ENCODE data around the gene NACC1.
A peak's percentile ranks its signal among the peaks of the same experiment; 100 is the strongest.

The NACC1 gene

GRCh38 chr19:13099073-13099999 is 18.7 kb upstream of the NACC1 start:
- in situ Hi-C loops (cut with MboI; ENCODE audit: low sequenced_read_pairs) = no loop called here
- Histone ChIP-seq H3K4me1 (0 out of 2 replicates have a peak, but pooled peaks cover 3% of the 10 kb centered on the region), H3K4me3 (no peak overlapping the region), H3K9me3 (no peaks in the 10 kb centered on the region), H3K27me3 (ENCODE audit: low read depth) (0 out of 2 replicates have a peak, but pooled peaks cover 3% of the 10 kb centered on the region), H3K36me3 (replicated peaks) (no peaks in the 10 kb centered on the region)
- no peak for DNase-seq (ENCODE audit: low spot score in 2 of 2)

GRCh38 chr19:13100031-13100588 is 18.0 kb upstream of the NACC1 start:
- H3K27me3 ChIP-seq (ENCODE audit: low read depth) = 0 out of 2 replicates have a peak, but pooled peaks cover 3% of the 10 kb centered on the region
- in situ Hi-C loops (cut with MboI; ENCODE audit: low sequenced_read_pairs) = no loop called here
- no peak overlapping the region for H3K4me3 ChIP-seq

GRCh38 chr19:13100841-13101589 is 17.0 kb upstream of the NACC1 start:
- Histone ChIP-seq H3K4me3 (no peak overlapping the region), H3K36me3 (replicated peaks) (peaks cover 6% of the 10 kb centered on the region)

More at GRCh38 chr19:13100031-13100588, 18.0 kb upstream of the NACC1 start:
- Histone ChIP-seq H3K9me3 (no peaks in the 10 kb centered on the region), H3K4me1 (0 out of 2 replicates have a peak, but pooled peaks cover 3% of the 10 kb centered on the region), H3K36me3 (replicated peaks) (peaks cover 6% of the 10 kb centered on the region)
- DNase-seq (ENCODE audit: low spot score in 2 of 2) = no peak

DNA sequence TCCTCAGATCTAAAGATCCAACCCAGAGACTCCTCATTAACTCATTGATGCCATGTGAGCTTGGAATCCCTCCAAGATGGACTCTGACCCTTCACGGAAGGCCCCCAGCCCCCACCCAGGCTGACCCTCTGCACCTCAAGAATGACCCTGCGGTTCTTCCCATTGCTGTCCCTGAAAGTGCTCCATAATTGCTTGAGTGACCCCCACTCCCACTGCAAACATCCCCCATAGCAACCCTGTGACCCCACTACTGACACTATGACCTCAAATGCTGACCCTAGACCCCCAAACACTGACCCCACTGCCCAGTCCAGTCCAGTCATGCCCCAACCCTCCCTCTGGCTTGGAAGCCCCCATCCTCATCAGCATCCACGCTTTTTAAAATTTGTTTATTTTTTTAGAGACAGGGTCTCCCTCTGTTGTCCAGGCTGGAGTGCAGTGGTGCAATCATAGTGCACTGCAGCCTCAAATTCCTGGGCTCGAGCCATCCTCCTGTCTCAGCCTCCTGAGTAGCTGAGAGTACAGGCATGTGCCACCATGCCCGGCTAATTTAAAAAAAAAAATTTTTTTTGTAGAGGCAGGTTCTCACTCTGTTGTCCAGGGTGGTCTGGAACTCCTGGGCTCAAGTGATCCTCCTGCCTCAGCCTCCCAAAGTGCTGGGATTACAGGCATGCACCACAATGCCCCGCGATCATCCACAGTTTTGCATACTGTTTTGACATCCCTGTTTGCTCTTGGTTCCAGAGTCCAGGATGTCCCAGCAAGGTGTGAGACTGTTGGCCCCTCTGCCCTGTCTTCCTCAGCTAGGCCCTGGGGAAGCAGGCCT is 16.3 kb upstream of the NACC1 start:
- Histone ChIP-seq H3K4me1 (0 out of 2 replicates have a peak, but pooled peaks cover 3% of the 10 kb centered on the region), H3K27me3 (ENCODE audit: low read depth) (0 out of 2 replicates have a peak, but pooled peaks cover 3% of the 10 kb centered on the region), H3K4me3 (peak overlapping the region; percentile 21), H3K36me3 (replicated peaks) (peaks cover 6% of the 10 kb centered on the region), H3K9me3 (no peaks in the 10 kb centered on the region)
- DNase-seq (ENCODE audit: low spot score in 2 of 2) = no peak
- in situ Hi-C loops (cut with MboI; ENCODE audit: low sequenced_read_pairs) = no loop called here

More at GRCh38 chr19:13100841-13101589, 17.0 kb upstream of the NACC1 start:
- Histone ChIP-seq H3K27me3 (ENCODE audit: low read depth) (0 out of 2 replicates have a peak, but pooled peaks cover 3% of the 10 kb centered on the region), H3K9me3 (no peaks in the 10 kb centered on the region), H3K4me1 (0 out of 2 replicates have a peak, but pooled peaks cover 3% of the 10 kb centered on the region)
- no peak for DNase-seq (ENCODE audit: low spot score in 2 of 2)
- in situ Hi-C loops (cut with MboI; ENCODE audit: low sequenced_read_pairs) = no loop called here

- Histone ChIP-seq H3K4me1 (0 out of 2 replicates have a peak, but pooled peaks cover under 1% of the 10 kb centered on the region), H3K27me3 (ENCODE audit: low read depth) (0 out of 2 replicates have a peak, but pooled peaks cover 3% of the 10 kb centered on the region), H3K4me3 (peak overlapping the region; percentile 21), H3K36me3 (replicated peaks) (peaks cover 9% of the 10 kb centered on the region), H3K9me3 (no peaks in the 10 kb centered on the region)
- in situ Hi-C loops (cut with MboI; ENCODE audit: low sequenced_read_pairs) = no loop called here
- no peak for DNase-seq (ENCODE audit: low spot score in 2 of 2)
Observed at GRCh38 chr19:13102416-13102665, 15.7 kb upstream of the NACC1 start.

DNA sequence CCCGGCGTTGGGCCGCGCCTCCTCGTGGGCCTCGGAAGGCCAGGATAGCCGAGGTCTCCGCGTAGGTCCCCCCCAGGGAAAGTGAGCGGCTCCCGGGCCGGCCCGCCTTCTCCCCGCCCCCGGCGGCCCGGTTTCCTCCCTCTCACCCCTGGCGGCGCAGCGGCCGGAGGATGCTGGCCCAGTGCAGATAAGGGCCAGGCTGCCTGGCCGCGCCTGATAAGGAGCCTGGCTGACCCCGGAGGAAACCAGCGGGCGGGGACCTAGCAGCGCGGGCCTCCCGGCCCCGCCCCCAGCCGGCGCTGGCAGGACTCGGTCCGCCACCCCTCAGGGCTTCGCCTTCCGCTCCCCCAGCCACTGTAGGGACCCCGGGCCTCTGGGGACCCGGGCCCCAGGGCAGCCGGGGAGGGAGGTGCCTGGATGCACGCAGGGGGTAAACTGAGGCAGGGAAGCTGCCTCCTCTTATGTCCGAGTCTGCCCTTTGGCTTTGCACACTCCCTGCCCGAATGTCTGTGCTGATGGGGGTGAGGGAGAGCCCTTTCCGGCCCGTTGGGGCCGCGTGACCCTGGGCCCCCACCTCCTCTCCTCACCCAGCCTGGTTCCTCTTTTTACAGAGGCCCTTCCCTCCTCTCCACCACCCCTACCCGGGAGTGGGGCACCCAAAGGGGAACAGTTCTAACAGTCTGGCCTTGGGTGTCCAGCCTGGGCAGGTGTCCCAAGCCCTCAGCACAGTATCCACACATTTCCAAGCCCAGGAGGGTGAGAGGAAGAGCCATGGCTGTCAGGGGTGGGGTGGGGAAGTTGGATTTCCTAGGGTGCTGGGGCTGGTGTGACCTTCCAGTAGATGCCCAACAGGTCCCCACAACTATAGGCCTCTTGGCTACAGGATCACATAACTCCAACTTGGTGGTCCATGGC is 15.1 kb upstream of the NACC1 start, which contains the start of gene LYL1:
LYL1 (minus strand) TSS at position 193 of the 915 bp plus-strand sequence. CDS start 1,687 bp downstream, outside the sequence.
- Histone ChIP-seq H3K9me3 (no peaks in the 10 kb centered on the region), H3K4me1 (no peaks in the 10 kb centered on the region), H3K4me3 (peak within 1 kb of the TSS; percentile 21), H3K36me3 (replicated peaks) (peaks cover 11% of the 10 kb centered on the region), H3K27me3 (ENCODE audit: low read depth) (0 out of 2 replicates have a peak, but pooled peaks cover 3% of the 10 kb centered on the region)
- in situ Hi-C loops (cut with MboI; ENCODE audit: low sequenced_read_pairs) = no loop called here
- peak in 1 of 2 experiments; percentile 54 for DNase-seq (ENCODE audit: low spot score in 2 of 2)

GRCh38 chr19:13103581-13104359 is 14.3 kb upstream of the NACC1 start:
- no peak overlapping the region for H3K4me3 ChIP-seq
- H3K9me3 ChIP-seq = no peaks in the 10 kb centered on the region
- 0 out of 2 replicates have a peak, but pooled peaks cover 2% of the 10 kb centered on the region for H3K27me3 ChIP-seq (ENCODE audit: low read depth)
- in situ Hi-C loops (cut with MboI; ENCODE audit: low sequenced_read_pairs) = no loop called here
- DNase-seq (ENCODE audit: low spot score in 2 of 2) = no peak
- H3K36me3 ChIP-seq (replicated peaks) = peaks cover 11% of the 10 kb centered on the region
- no peaks in the 10 kb centered on the region for H3K4me1 ChIP-seq

GRCh38 chr19:13104360-13104847 is 13.7 kb upstream of the NACC1 start:
- Histone ChIP-seq H3K27me3 (ENCODE audit: low read depth) (no peaks in the 10 kb centered on the region), H3K4me3 (no peak overlapping the region), H3K9me3 (no peaks in the 10 kb centered on the region), H3K36me3 (replicated peaks) (peaks cover 16% of the 10 kb centered on the region), H3K4me1 (no peaks in the 10 kb centered on the region)
- in situ Hi-C loops (cut with MboI; ENCODE audit: low sequenced_read_pairs) = no loop called here
- peak in 1 of 2 experiments; percentile 75 for DNase-seq (ENCODE audit: low spot score in 2 of 2)

DNA sequence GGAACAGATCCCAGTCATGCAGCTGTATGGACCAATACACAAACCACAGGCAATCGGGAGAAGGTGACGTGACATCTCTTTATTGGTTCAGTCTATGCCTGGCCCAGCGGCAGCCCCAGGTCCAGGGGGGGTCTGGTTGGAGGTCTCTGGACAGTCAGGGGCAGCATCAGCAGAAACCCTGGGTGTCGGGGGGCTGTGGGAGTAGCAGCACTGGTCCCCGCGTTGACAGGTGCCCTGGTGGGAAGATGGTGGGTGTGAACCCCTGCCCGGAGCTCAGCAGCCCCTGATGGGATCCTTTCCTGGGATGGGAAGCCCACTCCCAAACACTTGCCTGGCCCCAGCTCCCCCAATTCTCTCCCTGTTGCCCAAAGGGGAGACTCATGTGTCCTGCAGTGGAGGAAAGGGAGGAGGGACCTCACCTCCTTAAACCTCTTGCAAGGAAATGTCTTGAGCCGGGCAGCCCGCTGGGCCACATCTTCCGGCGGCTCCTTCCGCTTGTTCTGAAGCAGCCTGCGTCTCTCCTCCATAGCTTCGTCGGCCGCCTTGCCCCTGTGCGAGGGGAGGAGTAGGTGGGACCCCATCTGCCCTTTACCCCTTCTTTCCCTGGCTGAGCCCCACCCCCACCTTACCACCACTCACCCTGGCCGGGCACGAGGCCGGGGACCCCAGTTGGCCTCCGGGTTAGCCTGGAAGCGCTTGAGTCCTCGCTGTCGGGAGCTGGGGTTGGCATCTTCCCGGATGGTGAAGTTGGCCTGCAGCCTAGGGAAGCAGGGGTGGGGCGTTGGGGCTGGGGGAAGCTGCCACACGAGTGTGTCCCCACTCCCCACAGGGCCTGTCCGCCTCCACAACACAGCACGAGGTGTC is 13.0 kb upstream of the NACC1 start:
- H3K27me3 ChIP-seq (ENCODE audit: low read depth) = no peaks in the 10 kb centered on the region
- in situ Hi-C loops (cut with MboI; ENCODE audit: low sequenced_read_pairs) = no loop called here
- peaks cover 20% of the 10 kb centered on the region for H3K36me3 ChIP-seq (replicated peaks)
- H3K4me3 ChIP-seq = no peak overlapping the region
- H3K4me1 ChIP-seq = no peaks in the 10 kb centered on the region
- no peak for DNase-seq (ENCODE audit: low spot score in 2 of 2)
- H3K9me3 ChIP-seq = no peaks in the 10 kb centered on the region

DNA sequence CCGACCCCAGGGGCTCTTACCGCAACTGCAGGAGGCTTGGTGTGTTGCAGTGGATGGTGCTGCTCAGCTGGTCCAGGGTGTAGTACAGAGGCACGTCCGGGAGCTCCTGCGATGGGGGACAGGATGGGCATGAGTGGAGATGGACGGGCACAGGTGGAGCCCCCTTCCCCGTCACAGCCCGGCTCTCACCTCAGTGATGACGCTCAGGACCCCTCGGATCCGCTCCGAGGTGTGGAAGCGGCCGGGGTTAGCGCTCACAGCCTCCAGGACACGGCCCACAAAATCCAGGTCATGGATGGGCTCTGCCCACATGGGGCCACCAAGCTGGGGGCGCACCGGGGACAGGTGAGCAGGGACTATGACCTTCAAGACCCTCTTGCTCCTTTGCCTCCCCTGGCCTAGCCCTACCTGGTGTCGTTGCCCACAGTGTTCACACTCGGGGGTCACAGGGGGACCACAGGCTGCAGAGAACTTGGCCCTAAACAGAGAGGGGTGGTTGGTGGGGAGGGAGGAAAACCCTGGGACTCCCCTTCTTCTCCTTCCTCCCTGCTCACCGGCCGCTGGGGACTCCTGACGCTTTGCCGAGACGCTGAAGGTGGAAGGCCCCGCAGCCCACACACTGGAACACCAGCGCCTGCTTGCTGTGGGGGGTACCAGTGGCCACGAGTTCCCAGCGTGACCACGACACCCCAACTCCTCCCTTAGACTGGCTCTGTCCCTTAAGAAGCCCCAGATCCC is 8.5 kb upstream of the NACC1 start:
- Histone ChIP-seq H3K4me1 (no peaks in the 10 kb centered on the region), H3K27me3 (ENCODE audit: low read depth) (no peaks in the 10 kb centered on the region), H3K9me3 (no peaks in the 10 kb centered on the region), H3K36me3 (replicated peaks) (peaks cover 44% of the 10 kb centered on the region), H3K4me3 (no peak overlapping the region)
- no peak for DNase-seq (ENCODE audit: low spot score in 2 of 2)
- in situ Hi-C loops (cut with MboI; ENCODE audit: low sequenced_read_pairs) = no loop called here

Measured in HAP-1 (cell line).